LNCAP (cell line): Measurements from ENCODE around the gene ZNF385D.

ENCODE experiments used
- TF ChIP-seq, protein P1 (sequence below): fragments of 450-650 bp; IDR thresholded peaks from 2 replicates; pipeline ENCODE4 v1.5.1; 2017; ENCODE audit warnings: mild to moderate bottlenecking

Gene ZNF385D

DNA sequence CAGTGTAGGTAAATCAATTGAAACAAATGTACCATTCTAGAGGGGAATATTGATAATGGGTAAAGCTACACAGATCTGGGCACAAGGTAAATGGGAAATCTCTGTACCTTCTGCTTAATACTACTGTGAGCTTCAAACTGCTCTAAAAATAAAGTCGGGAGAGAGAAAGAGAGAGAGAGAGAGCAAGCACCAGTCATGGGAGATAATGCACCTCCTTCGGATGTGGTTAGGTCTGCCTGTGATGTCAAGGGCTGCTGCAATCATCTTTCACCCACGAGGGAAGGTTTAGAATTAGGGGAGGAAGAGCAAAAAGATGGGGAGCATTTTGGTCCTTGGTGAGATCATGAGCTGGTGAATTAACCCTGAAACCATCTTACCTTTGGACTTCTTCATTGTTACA, 219.1 kb downstream of the ZNF385D start:
- TF ChIP-seq, protein P1, sequence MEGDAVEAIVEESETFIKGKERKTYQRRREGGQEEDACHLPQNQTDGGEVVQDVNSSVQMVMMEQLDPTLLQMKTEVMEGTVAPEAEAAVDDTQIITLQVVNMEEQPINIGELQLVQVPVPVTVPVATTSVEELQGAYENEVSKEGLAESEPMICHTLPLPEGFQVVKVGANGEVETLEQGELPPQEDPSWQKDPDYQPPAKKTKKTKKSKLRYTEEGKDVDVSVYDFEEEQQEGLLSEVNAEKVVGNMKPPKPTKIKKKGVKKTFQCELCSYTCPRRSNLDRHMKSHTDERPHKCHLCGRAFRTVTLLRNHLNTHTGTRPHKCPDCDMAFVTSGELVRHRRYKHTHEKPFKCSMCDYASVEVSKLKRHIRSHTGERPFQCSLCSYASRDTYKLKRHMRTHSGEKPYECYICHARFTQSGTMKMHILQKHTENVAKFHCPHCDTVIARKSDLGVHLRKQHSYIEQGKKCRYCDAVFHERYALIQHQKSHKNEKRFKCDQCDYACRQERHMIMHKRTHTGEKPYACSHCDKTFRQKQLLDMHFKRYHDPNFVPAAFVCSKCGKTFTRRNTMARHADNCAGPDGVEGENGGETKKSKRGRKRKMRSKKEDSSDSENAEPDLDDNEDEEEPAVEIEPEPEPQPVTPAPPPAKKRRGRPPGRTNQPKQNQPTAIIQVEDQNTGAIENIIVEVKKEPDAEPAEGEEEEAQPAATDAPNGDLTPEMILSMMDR: no peak

DNA sequence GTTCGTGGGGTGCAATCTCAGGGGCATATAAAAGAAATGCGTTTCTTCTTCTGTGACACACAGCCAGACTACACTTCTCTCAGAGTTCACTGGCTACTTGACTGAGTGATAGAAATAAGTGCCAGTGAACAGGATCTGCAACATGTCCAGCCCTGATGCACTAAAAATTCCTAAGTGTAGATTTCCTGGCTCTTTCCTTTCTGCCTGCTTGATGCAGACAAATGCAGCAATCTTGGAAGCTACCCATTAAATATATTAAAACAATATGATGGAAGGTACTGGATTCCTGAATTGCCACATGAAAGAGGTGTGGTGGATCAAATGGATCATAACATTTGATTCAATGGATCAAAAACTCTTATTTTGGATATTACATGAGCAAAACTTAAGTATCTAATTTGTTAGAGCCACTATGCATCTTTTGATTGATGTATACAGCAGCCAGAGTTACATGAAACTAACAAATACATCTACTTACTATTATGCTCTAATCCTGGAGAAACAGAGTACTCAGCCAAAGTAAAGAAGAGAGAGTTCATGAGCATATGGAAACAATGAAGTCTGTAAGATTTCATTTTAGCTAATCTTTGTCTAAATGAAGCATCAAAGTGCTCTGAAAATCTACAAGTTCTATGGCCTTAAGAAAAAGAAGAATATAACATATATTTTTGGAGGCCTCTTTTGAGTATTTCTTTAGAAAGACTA, 222.6 kb downstream of the ZNF385D start:
- TF ChIP-seq, protein P1: no peak

DNA sequence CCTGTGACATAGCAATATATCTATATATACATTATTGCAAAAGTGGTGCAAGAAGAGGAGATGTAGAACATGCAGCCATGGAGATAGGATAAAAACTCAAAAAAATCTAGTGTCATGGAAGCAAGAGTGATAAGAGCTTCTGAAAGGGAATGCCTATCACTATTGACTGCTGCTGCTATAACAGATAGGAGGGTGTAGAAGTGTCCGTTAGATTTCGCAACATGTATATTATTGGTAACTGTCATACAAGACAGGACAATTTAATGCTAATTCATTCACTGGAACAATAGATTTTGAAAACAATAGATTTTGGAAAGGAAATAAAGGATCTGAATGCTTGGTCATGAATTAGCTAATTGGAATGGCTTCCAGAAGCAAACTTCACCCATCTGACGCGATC, 224.5 kb downstream of the ZNF385D start:
- TF ChIP-seq, protein P1: no peak

DNA sequence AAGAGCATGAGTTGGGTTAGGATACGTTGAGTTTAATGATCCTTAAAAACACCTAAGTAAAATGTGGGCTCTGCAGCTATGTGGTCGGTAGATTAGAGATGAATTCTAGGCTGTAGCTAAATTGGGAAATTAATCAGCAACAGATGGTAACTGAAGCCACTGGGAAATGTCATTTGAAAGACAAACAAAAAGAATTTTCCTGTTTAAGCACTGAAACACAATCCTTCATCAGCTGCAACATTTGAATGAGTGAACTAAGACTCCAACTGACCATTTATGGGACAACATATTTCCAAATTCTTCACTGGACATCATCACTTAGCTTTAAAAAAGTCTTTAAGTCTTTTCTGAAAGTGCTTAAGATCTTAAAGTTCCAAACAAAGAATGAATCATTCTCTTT, 226.9 kb downstream of the ZNF385D start:
- TF ChIP-seq, protein P1: no peak

DNA sequence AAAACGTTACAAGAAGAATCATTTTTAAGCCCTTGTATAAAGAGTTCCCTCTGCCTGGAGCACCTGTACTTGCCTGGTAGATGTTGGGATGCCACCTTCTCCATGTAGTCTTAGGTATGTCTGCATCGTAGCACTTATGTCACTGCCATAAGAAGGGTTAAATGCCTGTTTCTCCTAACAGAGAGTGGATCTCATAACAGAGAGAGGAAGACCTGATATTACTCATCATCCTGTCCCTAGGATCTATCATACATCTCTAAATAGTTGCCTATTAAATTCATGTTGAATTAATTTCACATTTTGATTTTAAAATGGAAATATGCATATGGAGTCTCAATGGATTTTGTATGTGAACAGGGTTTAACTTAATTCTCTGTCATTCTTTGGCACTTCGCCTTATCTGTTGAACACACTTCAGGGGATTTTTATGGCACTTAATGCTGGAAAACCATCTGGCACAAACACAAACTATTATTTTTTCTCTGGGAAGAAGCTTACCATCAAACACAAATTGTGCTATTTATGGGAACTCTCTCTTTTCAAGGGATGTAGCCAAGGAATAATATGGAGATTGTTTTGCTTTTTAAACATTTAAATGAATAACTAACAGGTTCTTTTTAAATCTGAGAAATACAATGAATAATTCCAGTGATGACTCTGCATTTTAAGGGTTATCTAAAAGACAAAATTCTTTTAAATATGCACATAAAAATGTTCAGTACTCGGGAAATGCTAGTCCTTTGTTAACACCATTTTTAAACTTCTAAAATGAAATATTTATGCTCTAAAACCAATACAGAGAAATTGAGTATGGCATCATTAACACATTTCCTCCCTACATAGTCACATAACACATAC, 230.7 kb downstream of the ZNF385D start:
- TF ChIP-seq, protein P1: no peak

DNA sequence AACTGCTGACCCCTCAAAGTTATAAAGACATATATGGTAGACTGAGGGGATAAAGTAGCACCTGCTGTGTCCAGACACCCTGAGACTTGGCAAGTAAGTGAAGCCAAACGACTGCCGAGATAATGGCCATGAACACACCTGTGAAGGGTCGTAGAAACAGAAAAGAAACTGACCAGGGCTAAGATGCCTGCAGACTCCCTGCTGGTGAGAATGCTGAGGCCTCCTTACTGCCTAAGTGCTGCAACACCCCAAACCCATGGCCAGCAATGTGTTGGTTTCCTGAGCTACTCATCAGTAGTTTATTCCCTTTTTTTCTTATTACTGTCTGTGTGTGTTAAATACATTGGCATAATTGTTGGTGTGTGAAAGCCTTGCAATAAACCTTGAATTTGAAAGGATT, 233.8 kb downstream of the ZNF385D start:
- TF ChIP-seq, protein P1: no peak

DNA sequence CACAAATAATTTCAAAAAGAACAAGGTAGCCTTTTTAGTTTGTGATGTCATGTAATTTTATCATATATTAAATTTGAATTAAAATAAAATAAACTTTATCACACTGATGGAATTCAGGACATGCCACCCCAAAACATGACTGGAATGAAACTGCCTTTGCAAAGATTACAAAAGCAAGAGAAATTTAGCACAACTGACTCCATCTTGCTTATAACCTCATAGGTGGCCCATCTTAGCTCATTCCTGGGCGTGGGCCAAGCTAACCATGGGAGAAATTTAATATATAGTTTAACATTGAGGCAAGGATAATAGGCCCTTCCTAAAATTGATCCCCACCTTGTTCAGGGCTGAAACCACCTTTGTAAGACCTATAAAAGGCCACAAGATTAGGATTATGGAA, 235.6 kb downstream of the ZNF385D start:
- TF ChIP-seq, protein P1: no peak
